NCI-H345 treated with DMSO at 0.1 percent for 48 hours (cell line): Measurements from ENCODE around the gene GNGT1.
"Not testable (repeated sequence)": the region's sequence is repeated elsewhere in the genome, so short reads cannot be mapped to it uniquely, and the experiment has no call there.

Experiments used
- DNase-seq: peaks from one replicate; lab custom pipeline; 2025; ENCODE audit not compliant: unreplicated experiment; lab: John Stamatoyannopoulos, UW

Gene GNGT1

DNA sequence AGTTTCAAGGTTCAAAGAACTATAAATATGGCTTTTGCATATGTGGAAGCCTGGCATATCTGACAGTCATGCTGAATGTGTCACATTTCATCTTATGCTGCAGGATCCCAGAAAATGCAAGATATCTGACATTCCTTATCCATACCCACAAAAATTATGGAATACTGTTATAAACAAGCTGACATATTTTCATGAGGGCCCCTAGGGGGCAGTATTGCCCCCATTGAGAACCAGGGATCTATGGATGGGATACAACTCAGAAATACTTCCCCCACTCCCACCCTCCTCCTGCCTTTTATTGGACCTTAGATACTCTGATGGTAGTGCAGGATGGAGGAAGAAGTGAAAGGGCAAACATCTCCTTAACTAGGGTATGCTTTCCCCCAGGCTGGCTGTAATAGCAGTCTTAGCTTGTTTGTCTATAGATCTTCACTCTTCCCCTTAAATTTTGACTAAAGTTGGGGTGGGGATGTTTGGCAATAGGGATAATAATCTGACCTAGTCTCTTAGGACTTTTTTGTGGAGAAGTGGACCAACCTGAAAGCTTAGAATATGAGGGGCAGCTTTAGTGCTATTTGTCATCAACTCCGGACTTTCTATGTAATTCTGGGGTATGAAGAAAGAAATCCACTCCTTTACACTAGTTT lies 3.5 kb upstream of the GNGT1 start:
- DNase-seq: no peak

DNA sequence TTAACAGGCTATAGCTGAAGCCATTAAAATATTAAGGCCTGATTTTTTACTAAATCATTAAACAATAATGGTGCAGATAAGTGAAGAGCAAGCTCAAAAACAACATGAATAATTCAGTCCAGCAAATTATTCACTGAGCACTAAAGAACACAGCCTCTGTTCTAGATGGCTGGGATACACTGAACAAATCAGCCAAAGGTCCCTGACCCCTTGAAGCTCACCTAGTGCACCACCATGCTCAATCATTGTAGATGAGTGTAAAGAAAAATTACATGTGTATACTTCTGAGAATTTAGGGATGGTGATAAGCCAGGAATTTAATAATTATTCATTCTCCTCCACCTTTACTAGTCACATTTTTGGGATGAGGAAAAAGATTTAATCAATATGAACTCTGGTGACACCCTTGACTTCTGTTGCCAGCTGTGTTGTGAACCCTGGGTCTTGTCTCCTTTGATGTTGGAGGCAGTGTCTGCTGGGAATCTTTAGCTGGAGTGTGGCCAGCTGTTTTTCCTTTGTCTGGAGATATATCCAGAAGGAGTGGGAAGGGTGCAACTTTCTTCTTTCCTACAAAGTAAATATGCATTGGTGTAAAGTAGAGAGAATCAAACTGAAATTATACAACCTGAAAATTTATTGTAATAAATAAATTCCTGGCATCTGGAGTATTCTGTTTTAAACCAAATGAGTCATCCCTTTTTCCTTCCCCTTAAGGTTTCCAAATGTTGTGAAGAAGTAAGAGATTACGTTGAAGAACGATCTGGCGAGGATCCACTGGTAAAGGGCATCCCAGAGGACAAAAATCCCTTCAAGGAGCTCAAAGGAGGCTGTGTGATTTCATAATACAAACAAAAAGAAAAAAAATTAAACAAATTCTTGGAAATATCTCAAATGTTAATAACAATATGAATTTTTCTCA lies 4.0 kb downstream of the GNGT1 start:
- no peak for DNase-seq

DNA sequence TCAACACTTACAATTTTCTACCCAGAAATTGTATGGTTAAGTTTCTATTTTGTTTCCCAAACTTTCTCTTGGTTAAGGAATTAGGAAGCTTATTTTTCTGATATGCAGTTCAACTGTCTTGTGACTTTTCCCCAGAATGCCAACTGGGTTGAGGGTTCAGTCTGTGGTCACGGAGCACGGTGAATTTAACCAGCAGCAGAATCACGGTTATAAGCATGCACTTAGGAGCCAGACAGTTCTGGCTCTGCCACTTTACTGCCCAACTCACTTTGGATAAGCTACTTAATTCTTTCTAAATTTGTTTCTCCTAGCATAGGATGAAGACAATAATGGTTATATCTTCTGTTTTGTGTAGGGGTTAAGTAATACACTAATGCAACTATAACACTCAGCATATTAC lies 4.9 kb downstream of the GNGT1 start:
- not testable (repeated sequence) for DNase-seq

DNA sequence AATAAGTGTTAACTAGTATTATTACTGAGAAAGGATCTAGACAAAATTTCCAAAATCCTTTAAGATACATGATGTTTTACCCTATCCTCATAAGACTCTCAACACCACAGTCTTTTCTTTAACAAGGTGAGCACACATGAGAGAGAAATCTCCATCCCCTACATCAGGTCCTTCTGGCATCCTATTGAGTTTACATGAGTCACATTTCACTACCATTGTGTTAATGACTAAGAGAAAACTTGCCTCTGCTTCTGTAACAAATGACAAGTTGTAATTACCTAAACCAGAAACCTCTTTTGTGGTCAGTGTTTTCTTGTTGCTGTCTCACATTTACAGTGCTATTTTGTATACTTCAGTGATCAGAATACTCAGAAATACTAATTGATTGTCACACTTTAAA lies 5.3 kb downstream of the GNGT1 start:
- not testable (repeated sequence) for DNase-seq

DNA sequence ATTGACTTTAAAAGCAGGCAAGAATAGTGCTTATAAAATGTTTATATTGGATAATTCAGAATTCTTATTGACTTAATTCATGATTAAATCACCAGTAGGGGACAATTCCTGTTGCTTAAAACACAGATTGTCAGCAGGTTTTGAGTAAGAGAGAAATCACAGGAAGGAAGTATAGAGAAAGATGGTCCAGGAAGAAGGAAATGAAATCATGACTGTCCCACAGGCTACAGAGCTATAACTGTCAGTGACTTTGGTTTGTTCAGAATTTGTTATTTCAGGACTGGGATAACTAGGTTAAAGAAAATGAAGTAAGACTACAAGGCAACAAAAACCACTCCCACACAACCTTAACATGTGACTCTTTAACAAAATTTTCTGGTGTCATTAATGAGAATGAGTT lies 6.8 kb downstream of the GNGT1 start:
- no peak for DNase-seq

DNA sequence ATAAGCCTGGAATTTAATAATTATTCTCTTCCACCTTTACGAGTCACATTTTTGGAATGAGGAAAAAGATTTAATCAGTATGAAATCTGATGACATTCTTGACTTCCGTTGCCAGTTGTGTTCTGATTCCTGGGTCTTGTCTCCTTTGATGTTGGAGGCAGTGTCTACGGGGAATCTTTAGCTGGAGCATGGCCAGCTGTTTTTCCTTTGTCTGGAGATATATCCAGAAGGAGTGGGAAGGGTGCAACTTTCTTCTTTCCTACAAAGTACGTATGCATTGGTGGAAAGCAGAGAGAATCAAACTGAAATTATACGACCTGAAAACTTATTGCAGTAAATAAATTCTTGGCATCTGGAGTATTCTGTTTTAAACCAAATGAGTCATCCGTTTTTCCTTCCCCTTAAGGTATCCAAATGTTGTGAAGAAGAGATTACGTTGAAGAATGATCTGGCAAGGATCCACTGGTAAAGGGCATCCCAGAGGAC lies 8.3 kb downstream of the GNGT1 start:
- no peak for DNase-seq

DNA sequence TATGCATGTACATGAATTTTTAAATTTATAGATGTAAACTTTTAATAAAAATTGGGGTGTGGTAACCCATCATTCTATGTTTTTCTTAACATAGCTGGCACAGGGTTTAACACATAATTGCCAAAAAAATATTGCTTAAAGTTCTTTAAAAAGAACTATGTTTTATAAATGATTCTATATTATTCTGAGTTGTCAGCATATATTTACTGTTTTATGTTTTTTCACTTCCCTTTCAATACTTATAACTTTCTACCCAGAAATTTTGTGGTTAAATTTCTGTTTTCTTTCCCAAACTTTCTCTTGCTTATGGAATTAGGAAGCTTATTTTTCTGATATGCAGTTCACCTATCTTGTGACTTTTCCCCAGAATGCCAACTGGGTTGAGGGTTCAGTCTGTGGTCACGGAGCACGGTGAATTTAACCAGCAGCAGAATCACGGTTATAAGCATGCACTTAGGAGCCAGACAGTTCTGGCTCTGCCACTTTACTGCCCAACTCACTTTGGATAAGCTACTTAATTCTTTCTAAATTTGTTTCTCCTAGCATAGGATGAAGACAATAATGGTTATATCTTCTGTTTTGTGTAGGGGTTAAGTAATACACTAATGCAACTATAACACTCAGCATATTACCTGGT lies 9.0 kb downstream of the GNGT1 start:
- not testable (repeated sequence) for DNase-seq

DNA sequence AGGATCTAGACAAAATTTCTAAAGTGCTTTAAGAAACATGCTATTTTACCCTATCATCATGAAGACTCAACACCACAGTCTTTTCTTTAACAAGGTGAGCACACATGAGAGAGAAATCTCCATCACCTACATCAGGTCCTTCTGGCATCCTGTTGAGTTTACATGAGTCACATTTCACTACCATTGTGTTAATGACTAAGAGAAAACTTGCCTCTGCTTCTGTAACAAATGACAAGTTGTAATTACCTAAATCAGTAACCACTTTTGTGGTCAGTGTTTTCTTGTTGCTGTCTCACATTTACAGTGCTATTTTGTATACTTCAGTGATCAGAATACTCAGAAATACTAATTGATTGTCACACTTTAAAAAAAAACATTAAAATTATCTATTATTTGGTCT lies 9.5 kb downstream of the GNGT1 start:
- not testable (repeated sequence) for DNase-seq

DNA sequence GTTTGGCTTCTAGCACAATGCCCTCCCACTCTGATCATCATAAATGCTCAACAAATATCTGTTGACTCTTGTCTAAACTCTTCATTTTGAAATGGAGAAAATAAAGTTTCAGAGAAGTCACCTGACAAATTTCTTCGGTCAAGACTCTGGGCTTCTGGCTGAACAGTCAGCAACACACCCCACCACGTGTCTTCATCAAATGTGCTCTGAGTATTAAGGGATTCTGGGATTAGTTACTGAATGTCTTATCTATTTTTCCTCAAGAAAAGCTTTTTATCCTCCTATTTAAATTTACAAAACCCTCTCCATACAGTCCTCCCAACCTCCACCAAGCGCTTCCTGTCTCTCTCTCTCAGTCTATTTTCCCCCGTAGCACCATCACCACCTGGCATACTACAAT lies 9.9 kb downstream of the GNGT1 start:
- DNase-seq: not testable (repeated sequence)

DNA sequence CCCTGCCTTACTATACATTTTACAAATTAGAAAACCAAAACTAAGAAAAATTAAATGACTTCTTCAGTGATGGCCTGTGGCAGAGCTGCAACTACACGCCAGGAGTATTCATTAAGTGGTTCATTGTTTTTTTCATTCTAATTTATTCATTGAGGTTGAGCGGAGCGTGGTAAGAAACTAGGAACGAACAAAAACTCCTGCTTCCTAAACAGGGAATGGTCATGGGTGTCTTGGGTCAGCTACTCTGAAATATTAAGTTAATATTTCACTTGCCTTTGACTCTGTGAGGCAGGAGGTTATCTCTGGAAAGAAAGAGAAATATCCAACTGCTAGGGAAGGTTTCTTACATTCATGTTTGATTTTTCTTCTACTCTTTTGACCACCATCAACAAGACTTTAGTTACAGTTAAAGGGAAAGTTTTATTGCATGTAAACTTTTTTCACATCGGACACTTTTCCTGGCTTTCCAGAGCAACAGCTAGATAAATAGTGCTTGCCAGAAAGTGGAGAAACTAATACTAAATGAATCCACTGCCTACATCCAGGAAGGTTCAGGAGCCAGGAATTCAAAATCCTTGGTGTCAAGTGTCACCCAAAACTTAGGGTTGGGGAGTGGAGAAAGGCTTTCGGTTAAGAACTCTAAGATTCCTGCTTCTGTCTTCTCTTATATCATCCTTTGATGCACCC lies 14.3 kb downstream of the GNGT1 start:
- DNase-seq: no peak

DNA sequence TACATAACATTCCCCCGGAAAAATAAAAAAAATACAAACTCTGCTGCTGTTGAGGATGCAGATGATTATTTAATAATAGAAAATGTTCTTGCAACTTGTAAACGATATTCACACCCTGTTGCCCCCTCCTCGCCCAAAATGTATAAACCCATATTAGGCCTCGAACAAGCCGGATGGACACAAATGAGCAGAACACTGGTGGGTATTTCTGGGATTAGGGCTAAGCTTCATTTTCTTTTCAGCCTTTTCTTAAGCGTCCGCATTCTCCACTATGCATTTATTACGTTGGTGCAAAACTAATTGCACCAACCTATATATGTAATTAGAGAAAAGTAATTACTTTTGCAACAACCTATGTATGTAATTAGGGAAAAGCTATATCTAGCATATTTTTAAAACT lies 14.8 kb downstream of the GNGT1 start:
- no peak for DNase-seq

DNA sequence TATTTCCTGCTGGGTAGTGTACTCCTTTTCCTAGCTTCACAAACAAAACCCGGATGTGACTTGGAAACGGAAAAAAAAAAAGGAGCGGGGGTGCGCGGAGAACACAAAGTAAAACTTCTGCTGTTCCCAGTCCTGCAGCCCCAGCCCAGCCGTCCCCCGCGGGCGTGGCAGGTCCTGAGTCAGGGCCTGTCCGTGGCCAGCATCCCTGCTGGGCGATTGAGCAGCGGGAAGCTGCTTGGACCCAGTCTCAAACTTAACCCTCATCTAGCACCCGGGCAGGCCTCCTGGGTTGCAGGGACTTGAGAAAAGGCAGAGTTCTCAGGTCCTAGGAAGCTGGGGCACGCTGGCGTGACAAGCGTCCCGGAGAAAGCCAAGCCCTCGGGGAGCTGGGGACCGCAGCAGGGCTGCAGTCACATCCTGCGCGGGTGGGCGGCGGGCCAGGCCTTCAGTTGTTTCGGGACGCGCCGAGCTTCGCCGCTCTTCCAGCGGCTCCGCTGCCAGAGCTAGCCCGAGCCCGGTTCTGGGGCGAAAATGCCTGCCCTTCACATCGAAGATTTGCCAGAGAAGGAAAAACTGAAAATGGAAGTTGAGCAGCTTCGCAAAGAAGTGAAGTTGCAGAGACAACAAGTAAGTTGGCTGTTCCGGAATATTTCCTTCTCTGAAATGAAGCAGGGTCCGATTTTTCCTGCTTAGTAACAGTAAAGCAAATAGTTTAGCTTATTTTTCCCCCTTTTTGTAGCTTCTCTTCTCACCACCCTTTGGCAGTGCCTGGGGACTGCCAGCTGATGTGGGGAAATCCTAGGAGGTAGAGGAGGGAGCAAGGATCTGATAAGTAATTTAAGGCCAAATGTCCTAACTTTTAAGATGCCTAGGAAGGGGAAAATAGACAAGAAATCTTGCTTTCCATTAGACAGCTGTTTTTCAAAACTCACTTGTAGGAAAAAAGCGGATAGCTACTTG lies 15.5 kb downstream of the GNGT1 start, which contains the start of gene GNG11:
GNG11 (plus strand) TSS at position 129 of the 960 bp plus-strand sequence; CDS start at position 532, 403 bp downstream.
- no peak for DNase-seq

DNA sequence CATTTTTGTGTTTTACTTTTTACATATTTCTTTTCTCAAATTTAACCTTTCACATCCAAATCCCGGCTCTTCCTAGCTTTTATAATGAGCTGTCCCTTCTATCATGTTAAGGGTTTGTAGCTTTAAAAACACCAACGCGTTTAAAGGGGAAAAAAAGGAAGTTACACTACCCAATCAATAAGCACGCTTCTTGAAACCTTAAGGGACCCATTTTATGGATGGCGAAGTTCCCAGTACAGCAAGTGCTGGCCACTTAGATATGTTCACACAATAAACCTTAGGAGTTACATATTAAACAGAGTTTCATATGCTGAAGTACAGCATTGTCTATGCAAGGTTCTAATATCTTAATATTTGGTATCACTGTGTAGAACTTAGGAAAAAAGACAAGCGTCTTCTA lies 16.9 kb downstream of the GNGT1 start:
- no peak for DNase-seq

DNA sequence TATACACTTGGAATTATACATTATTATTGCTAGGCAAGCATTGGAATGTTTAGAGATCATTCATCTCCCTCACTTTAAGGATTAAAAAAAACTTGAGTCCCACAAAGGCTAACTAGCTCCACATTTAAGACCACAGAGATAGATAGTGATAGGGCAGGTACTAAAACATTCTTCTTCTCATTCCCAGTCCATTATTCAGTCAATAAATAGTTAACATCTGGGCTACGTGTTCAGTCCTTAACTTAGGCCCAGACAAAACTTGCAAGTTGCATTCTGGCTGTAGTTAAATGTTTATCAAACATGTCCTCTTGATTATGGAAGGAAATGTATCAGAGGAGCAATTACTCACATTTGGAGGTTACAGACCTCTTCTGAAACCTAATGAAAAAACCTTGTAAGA lies 17.6 kb downstream of the GNGT1 start:
- DNase-seq: no peak

DNA sequence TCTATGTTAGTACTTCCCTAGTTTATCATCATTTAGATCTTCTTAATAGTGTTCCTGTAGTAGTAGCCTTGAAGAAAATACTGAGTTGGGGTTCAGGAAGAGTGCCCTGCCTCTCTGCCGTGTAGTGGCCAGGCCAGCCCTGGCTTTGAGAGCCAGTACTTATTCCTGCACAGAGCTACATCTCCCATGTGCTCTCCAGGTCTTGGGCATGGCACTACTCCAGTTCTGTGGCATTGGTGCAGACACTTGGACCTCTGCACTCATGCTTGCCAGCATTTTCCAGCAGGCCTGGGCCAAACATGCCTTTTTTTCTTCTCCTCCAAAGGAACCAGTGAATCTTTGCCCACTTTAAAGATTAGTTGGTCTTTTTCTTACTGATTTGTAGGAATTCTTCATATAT lies 20.4 kb downstream of the GNGT1 start:
- DNase-seq: no peak

DNA sequence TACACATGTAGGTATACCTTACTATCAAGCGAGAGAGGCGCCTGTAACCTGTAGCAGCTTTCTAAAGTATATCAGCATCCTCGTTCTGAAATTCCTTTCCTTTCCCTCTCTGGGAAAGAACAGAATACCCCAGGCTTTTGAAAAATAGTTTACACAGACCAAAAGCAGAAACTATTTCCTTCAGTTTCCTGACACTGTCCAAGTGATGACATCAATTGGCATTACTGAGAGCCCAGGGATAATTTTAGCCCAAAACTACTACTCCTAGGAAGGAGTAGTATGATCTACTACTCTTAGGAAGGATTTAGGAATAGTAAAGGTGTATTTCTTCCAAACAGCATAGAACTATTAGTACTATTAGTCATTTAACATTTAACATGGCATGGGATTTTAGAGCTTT lies 21.2 kb downstream of the GNGT1 start:
- DNase-seq: no peak

DNA sequence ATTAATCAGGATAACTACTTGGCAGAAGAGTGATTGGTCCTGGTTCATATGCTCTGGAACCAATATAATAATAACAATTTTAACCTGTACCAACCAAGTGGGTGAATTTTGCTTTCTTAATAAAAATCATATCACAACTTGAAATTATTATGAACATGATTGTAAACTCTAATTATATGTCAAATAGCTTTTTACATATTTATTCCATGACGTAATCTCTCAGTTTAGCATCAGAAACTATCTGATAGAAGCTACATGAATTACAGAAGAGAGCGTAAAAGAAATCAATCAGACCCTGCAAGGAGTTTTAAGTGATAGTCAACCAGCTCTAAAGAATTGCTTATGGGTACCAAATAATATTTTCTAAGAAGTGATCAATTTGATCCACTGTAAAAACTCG lies 25.3 kb downstream of the GNGT1 start:
- no peak for DNase-seq

DNA sequence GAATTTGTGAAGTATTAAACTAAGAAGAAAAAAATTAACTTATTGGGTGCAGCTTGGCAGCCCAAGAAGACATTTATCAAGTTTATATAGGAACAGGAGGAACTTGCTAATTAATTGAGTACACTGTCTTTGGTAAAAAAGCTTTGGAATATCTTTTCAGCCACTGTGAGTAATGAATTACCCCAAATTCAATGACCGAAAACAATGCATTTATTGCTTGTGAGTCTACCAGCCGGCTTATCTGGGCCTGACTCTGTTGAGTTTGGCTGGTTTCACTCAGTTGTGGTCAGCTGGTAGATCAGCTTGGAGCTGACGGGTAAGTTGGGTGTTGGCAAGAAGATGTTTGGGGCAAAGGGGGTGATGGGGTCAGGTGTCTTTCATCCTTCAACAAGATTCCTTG lies 26.8 kb downstream of the GNGT1 start:
- no peak for DNase-seq

DNA sequence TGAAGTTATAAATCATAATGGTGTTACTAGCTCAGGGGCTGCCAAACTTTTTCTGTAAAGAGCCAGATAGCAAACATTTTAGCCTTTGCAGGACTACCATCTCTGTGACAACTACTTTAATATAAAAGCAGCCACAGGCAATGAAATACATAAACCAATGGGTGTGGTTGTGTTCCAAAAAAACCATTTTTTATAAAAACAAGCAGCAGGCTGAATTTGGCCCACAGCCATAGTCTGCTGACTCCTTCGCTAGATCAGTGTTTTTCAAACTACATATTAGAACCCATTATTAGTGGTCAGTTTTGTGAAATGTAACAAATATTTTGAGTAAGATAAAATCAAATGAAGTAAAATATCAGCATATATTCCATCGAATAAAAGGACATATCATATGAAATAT lies 28.7 kb downstream of the GNGT1 start:
- no peak for DNase-seq

DNA sequence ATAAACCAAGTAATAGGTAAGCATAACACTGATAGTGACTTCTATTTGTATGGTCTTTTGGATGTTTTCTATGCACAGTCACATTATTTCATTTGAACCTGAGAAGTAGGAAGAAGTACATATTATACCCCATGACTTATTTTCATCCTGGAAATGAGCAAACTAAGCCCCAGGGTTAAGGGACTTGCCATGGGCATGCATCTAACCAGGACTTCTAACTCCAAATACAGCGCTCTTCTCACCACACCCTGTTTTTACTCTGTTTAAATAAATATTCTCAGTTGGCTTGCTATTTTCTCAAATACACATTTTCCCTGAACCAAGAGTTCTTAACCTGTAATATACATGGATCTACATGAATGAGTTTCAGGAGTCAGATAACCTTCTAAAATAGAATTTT lies 31.5 kb downstream of the GNGT1 start:
- no peak for DNase-seq
